Measurements from ENCODE around the gene PLCL2.

PLCL2 gene

DNA sequence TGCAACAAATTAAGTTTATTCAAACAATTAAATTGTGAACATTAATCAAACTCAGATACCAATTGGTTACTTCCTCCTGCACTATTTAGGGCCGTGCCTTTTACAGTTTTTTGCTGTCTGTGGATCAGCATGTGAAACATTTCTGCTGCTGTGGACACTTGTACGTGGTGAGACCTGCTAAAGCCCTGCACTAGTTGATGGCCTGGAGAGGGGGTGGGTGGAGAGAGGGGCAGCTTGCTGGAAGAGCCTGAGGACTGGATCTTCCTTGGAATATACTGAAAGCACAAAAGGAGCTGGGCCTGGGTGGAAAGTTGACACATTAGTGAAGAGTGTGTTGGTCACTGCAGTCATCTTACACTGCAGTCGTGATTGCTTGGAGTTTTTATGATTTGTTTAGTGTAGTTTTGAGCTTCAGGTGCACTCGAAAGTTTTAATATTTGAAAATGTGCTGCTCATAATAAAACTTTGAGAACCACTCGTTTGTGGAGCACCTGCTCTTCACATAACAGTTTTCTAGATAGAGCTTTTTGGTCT lies 11.4 kb downstream of the PLCL2 start:
- DNase-seq (ENCODE audit: low spot score), result no peak

DNA sequence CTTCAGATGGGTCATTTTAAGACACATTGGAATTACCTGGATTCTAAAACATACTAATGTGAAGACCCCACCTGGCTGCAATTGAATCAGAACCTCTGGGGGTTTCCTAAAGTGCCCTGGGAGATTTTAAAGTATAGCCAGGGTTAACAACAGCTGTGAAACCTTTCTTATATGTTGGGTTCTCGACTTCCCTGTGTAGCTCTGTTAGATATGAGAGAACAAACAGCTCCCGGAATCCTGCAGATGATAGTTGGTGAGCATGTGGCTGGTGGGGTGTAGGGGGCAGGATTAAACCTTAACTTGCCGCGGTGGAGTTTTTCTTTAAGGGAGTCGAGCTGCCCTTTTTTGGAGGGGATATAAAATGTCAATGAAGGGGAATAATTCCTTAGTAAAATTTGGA lies 12.1 kb downstream of the PLCL2 start:
- no peak for DNase-seq (ENCODE audit: low spot score)

DNA sequence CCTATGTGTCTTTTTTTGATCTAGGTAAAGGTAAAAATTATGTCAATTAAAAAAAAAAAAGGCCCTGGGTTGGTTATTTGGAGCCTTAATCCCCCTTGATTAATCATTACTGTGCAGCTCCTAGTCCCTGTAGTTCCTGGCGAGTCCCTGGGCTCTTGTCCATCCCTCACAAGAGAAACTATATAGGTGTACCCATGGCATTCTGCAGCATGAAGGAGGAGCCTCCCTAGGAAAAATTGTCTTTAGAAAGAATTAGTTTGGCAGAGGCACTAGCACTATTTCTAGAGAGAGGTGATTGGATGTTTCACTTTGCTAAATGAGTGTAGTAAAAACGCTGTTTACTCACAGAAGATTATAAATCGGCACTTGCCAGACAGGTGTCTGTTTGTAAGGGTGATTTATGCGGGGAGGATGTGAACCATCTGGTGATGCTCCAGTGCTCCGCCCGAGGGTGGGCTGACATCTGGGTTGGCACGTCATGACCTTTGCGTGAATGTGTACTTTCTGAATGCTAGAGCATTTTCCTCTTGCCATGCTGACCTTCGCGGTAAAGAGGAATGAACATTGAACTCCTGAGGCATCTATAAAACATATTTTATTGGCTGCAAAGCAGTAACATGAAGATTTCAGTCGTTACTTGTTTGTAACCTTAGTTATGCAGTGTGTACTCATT lies 12.6 kb downstream of the PLCL2 start:
- no peak for DNase-seq (ENCODE audit: low spot score)

DNA sequence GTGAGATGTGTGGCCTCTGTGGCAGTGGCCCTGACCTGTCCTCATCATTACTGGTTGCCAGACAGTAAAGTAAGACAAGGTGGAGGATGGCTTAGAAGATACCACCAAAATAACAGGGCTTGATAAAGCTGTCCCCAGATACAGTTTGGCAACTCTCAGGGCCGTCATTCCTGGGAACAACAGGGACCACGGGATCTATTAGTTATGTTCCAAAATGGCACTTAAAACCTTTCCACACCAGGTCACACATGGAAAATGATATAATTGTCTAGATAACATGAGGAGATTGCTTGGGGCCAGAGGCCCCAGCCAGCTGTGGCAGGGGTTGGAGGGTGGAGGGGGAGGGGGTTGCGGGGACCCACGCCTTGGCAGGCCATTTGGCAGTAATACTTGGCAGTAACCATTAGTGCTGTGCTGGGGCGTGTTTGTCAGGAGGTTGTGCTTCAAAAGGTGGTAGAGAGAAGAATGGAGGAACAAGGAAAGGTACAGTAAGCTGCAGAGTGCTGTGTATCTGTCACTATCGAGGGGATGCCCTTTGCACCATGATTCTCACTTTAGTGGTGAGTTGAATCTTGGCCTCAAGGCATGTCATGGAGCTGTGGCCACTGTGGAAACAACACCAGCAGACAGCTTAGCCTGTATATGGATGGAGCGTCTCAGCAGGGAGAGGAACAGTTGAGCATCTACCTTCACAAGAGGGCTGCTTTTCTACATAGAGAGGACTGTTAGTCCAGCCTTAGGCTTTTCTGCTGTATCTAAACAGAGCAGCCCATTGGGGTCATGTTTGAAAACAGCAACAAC lies 14.0 kb downstream of the PLCL2 start:
- DNase-seq (ENCODE audit: low spot score), result no peak

DNA sequence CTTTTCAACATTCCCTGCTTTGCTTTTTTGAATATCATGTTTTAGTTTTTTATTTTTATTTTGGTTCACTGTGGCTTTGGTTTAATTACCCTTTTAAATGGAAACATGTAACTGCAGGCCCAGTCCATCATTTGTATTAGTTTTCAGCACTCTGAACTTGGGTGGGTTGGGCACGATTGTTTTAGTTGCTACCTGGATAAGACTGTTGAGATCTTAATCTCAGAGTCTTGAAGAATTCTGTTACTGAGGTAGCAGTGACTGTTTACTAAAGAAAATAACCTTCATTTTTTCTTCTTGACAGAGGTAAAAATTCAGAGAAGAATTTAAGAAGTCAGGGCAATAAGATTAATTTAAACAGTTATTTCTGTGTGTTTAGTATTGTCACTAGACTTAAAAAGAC lies 15.2 kb downstream of the PLCL2 start:
- no peak for DNase-seq (ENCODE audit: low spot score)

DNA sequence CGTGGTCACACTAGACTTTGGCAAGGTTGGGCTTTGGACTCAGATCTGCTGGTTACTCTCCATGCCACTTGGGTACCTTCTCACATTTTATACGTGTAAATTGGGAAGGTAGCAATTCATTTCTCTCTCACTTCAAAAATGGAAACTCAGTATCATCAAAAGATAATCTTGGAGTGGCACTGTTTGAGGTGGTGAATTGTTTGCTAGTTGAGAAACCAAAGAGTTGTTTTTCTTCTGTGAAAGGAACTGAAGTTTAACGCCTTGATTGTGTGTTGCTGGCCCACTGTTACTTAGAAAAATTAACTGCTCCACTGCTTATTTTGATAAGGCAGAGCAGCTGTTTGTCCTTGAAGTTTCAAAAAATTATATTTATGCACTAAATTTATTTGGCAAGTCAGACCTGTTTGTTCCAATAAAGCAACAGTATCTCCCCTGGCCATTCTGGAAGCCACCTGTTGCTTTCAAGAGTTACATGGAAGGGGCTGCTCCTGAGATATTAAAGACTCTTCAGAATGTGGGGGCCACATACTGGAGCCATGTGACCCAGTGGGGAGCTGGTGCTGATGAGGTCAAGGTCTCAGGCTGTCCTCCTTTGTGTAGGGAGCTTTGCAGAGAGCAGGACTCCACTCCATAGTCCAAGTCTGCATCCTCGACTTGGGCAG lies 16.2 kb downstream of the PLCL2 start:
- DNase-seq (ENCODE audit: low spot score), result no peak

DNA sequence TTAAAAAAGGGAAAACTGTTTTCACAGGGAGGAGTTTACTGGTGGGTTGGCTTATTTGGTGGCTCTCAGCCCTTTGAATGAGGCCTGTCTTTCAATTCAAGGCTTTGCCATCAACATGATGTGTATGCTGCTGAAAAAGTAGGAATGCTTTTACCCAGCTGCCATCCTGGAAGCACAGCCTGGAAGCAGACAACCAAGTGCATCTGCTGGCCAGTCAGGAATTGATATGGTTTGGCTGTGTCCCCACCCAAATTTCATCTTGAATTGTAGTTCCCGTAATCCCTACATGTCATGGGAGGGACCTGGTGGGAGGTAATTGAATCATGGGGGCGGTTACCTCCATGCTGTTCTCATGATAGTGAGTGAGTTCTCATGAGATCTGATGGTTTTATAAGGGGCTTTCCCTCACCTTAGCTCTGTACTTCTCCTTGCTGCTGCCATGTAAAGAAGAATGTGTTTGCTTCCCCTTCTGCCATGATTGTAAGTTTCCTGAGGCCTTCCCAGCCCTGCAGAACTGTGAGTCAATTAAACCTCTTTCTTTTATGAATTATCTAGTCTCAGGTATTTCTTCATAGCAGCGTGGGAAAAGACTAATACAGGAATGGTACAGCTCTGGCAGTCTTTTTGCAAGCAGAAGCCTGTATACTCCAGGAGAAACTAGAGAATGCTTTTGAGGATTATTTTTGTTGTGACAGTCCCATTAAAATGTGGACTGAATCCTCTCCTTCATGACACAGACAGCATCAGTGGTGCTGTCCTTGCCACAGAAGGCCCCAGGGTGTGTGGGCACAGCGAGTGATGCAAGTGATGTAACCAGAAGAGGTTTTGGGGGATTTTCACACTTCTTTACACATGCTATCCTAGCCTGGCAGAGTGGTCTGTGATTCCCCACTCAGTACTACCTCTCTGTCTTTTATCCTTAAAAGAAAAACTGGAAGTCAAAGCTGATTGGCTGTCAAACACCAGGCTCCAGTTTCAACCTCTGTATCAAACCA lies 20.0 kb downstream of the PLCL2 start:
- no peak for DNase-seq (ENCODE audit: low spot score)

DNA sequence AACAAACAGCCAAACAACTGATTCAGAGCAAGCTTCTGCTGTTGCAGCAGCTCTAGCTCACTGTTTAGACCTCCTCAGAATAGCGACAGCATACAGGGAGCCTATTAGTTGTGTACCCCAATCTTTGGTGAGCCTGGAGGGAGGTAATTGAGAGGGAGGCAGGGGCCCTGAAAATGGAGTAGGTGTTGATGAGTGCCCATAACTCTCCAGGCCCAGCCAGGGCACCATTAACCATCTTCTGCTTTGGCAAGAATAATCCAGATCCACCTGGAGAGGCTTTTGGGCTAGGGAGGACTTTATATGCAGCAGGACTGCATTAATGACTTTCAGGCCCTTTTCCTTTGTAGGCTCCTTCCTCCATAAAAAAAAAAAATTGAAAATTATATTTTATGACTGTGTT lies 20.9 kb downstream of the PLCL2 start:
- DNase-seq (ENCODE audit: low spot score), result no peak

DNA sequence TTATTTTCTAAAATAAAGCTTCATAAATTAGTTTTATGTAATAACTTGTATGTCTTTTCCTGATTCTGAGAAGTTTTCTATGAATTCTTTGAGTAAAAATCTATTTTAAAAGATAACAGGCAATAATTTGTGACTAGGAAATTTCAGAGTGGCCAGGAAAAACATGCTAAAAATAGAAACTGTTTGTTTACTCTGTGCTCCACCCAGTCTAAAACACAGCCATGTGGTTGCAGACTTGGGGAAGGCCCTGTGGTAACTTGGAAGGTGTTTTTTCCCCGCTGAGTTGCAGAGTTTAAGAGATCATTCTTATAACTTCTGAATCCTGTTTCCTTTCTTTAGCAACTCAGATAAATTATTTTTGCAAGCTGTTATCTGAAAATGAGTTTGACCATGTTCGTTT lies 21.9 kb downstream of the PLCL2 start:
- DNase-seq (ENCODE audit: low spot score), result no peak

DNA sequence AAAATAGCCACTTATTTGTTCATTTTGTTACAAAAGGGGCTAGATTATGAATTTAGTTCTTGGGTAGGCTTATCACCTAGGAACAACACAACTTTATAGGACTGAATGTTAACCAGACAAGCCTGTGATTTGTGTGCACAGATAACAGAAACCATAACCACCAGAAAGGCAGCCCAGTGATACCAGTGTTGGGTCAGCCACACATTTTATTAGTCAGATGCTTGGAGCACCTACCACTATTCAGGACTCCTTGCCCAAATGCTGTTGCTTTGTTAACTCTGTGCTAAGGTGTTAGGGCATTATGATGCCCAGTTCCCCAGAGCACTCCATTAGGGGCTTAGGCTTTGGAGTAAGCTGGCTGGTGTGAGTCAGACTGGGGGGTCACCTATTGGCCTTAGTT lies 22.5 kb downstream of the PLCL2 start:
- no peak for DNase-seq (ENCODE audit: low spot score)

DNA sequence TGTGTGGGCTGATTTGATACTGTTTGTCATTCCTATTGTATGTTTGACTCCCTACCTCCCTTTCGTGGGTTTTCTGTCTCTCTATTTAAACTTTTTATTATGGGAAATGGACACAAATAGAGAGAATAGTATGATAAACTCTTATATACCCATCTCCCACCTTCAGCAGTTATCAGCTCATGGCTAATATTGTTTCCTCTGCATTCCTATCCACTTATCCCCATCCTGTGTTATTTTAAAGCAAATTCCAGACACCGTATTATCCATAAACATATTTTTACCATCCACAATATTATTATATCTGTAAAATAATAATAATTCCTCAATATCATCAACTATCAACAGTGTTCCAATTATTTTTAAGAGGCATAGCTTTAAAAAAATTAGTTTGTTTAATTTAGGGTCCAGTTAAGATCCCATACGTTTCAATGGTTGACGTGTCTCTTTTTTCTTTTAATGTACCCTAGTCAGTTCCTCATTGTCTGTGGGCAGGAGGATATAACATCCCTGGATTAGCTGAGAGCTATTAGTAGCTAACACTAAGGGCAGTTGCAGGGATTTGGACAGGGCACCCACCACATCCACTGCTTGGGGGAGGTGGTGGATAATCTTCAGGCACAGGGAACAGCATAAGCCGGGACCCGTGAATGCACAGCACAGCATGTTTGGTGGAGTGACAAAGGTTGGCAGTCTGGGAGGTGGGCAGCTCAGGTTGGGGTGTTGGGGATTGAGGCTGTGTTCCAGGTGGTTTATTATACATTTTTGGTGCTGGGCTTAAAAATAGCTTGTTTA lies 23.5 kb downstream of the PLCL2 start:
- no peak for DNase-seq (ENCODE audit: low spot score)

DNA sequence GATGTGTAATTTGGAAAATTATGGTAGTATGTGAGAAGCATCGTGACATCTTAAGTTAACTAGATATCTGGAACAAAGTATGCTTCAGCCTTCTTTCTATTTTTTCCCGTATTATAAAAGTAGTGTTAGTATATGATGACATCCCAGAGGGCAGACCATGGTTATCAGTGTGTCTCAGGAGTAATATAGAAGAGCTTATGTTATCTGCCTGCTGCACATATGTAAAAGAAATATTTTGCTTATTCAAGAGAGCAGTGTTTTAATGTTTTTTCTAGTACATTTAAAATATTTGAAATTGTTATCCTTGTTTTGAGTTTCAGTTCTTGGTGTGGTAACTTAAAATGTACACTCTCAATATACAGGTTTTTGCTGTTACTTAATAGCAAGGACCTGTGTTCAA lies 24.1 kb downstream of the PLCL2 start:
- DNase-seq (ENCODE audit: low spot score), result no peak

DNA sequence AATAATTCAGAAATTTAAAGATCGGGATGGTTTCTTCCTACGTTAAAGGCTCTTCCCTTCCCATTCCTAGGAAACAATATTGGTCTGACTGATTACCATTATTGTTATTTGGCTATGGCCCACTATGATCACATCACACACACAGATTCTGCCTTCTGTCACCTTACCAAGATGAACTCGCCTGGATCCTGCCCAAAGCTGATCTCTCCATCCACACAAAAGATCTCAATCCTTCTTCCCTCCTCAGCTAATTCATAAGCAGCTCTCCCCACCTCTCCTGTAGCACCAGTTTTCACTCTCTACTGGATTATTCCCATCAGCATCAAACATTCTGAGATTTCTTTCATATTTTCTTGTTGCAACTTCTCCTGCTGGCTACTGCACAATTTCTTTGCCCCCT lies 25.0 kb downstream of the PLCL2 start:
- DNase-seq (ENCODE audit: low spot score), result no peak

DNA sequence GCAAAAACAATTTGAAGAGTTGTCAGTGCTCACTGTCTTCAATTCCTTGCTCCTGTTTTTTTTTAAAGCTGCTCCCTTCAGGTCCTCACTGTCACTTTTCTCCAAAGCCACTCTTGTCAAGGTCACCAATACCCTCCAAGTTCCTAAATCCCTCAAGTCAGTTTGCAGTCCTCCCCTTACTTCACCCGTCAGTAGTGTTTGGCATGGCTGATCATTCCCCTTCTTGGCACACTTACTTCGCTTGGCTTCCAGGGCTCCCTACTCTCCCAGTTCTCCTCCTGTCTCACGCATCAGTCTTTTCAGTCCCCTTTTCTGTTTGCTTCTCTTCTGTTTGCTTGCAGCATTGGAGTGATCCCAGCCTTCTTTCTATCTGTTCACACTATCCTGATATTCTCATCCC lies 25.5 kb downstream of the PLCL2 start:
- DNase-seq (ENCODE audit: low spot score), result no peak

DNA sequence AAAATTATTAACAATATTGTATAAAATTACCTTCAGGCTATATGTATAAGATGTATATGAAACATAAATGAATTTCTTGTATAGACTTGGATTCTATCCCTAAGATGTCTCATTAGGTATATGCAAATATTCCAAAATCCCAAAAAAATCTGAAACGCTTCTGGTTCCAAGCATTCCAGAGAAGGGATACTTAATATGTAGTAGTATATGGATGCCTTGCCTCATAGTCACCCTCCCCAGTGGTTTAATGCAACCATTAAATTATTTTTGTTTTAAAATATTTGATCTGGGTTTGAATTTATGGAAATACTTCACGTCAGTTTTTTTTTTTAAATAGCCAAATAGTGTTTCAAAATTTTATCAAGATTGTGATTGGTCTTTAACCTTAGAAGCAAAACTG lies 27.2 kb downstream of the PLCL2 start:
- no peak for DNase-seq (ENCODE audit: low spot score)

DNA sequence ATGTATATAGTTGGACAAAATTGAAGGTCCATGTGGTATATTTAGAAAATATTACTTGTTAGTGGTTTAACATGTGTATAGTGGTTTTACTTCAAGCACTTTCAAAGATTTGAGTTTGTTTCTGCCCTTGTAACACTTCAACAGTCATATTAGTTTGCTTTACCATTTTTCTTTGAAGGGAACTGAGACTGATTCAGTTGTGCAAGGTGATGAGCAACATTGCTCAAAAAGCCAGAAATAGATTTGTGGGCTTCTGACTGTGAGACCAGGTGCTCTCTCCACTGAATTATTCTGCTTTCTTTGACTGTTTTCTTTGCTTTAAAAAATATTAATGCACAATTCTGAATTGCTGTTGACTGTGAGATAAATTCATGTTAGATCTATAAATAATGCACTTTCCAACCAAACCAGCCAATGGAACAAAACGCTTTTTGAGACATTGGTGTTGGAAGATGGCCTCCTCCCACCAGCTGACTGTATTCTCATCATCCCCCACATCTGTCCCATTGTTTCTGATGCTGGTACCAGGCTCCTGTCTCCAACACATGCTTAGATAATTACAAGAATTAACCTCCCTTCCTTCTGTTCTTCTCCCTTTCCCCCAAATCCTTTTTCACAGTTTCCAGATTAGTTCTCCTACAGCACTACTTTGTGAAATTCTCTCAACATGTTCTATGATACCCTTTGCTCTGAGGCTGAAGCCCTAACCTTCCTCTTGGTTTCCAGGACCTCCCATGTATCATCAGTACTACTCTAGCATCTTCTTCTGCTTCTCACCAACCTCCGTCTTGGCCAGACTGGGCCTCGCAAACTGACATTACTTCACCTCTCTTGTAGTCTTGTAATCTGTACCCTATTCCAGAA lies 27.9 kb downstream of the PLCL2 start:
- DNase-seq (ENCODE audit: low spot score), result no peak

DNA sequence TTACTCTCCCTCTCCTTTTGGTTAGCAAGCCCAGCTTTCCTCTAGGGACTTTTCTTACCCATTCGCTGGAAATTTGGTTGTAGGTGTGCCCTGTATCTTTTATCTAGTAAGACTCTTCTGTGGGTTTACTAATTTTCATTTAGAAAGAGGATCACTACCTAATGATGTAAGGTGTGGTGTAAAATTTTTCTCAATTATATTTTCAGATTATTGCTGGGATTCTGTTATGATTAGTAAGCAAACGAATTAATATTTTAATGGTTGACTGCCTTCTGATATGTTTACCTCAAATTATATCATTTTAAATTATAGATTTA lies 28.5 kb downstream of the PLCL2 start:
- DNase-seq (ENCODE audit: low spot score), result no peak

DNA sequence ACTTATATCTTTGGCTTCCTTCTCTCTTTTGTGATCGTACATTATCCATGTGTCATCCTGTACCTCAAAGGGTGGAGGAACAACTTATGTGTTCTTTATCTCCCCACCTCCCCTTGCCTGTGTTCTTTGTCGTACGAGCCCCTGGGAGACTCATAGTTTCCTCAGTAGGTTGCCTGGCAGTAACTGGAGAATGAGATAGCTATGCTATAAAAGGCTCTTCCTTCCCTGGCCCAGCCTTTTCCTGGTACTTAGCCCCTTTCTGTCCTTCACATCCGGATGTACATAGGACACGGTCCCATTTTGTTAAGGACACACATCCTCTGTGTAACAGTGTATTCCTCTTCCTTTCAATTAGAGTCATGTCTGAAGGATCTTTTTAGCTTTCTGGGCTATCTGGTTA lies 32.1 kb downstream of the PLCL2 start:
- DNase-seq (ENCODE audit: low spot score), result no peak

DNA sequence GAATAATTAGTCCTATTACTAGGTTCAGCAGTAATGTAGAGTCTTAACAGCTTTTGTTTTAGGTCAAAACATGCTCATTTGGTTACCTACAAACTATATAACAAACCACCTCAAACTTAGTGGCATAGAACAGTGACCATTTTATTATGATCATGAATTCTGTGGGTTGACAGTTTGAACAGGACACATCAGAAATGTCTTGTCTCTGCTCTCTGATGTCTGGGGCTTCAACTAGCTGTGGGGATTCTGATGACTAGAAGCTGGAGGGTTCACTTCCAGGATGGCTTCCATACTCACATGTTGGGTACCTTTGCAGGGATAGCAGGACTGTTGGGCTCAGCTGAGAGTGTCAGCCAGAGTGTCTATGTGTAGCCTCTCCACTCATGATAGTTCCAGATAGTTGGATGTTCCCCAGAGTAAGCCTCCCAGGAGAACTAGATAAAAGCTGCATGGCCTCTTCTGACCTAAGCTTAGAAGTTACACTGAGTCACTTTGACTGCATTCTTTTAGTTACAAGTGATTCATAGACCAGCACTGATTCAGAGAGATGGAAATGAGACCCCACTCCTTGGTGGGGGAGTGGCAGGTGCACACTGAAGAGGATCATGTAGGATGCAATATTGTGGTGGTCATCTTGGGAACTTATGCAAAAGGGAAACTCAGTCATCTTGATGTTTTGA lies 32.6 kb downstream of the PLCL2 start:
- no peak for DNase-seq (ENCODE audit: low spot score)

Measured in hepatic stellate cell (primary cell).